SH-SY5Y (cell line): ENCODE data around the gene COL25A1.

Experiments
- GATA2 ChIP-seq: IDR thresholded peaks from 2 replicates; pipeline ENCODE4 v1.6.1; 2011; ENCODE audit warnings: mild to moderate bottlenecking, low read depth, low read length
- GATA3 ChIP-seq: IDR thresholded peaks from 2 replicates; pipeline ENCODE4 v1.6.1; 2011; ENCODE audit warnings: low read depth, mild to moderate bottlenecking, low read length, moderate library complexity

The COL25A1 gene

GRCh38 chr4:109067508-109068235 is 234.8 kb downstream of the COL25A1 start:
- TF ChIP-seq GATA2: no peak

GRCh38 chr4:109065006-109065405 is 237.5 kb downstream of the COL25A1 start:
- TF ChIP-seq GATA3 (no peak), GATA2 (no peak)

GRCh38 chr4:109053257-109053656 is 249.2 kb downstream of the COL25A1 start:
- TF ChIP-seq GATA2 (no peak), GATA3 (no peak)

- TF ChIP-seq GATA2 (no peak), GATA3 (no peak)
Measured at GRCh38 chr4:109052821-109053220, 249.6 kb downstream of the COL25A1 start.

- TF ChIP-seq GATA2: no peak
Measured at GRCh38 chr4:109051054-109051453, 251.4 kb downstream of the COL25A1 start.

GRCh38 chr4:109049926-109050325 is 252.5 kb downstream of the COL25A1 start:
- TF ChIP-seq GATA3 (no peak), GATA2 (no peak)

- TF ChIP-seq GATA2 (no peak), GATA3 (no peak)
Measured at GRCh38 chr4:109046471-109047201, 255.8 kb downstream of the COL25A1 start.

- TF ChIP-seq GATA2 (no peak), GATA3 (no peak)
Measured at GRCh38 chr4:109044431-109044830, 258.0 kb downstream of the COL25A1 start.

GRCh38 chr4:109043286-109043685 is 259.2 kb downstream of the COL25A1 start:
- no peak for TF ChIP-seq GATA3
- TF ChIP-seq GATA2: no peak

- TF ChIP-seq GATA3 (no peak), GATA2 (no peak)
Measured at GRCh38 chr4:109041463-109042360, 260.7 kb downstream of the COL25A1 start.

GRCh38 chr4:109040441-109040840 is 262.0 kb downstream of the COL25A1 start:
- TF ChIP-seq GATA3 (no peak), GATA2 (no peak)

- no peak for TF ChIP-seq GATA3
- TF ChIP-seq GATA2: no peak
Measured at GRCh38 chr4:109037026-109037425, 265.4 kb downstream of the COL25A1 start.

- TF ChIP-seq GATA3 (no peak), GATA2 (no peak)
Measured at GRCh38 chr4:109033993-109034392, 268.5 kb downstream of the COL25A1 start.

- TF ChIP-seq GATA2 (no peak), GATA3 (no peak)
Measured at GRCh38 chr4:109032671-109033070, 269.8 kb downstream of the COL25A1 start.

GRCh38 chr4:109029987-109030386 is 272.5 kb downstream of the COL25A1 start:
- TF ChIP-seq GATA2: no peak
- TF ChIP-seq GATA3: no peak
